ENCODE results near the gene RHOXF2.
A peak's percentile ranks its signal among the peaks of the same experiment; 100 is the strongest.

Gene RHOXF2

DNA sequence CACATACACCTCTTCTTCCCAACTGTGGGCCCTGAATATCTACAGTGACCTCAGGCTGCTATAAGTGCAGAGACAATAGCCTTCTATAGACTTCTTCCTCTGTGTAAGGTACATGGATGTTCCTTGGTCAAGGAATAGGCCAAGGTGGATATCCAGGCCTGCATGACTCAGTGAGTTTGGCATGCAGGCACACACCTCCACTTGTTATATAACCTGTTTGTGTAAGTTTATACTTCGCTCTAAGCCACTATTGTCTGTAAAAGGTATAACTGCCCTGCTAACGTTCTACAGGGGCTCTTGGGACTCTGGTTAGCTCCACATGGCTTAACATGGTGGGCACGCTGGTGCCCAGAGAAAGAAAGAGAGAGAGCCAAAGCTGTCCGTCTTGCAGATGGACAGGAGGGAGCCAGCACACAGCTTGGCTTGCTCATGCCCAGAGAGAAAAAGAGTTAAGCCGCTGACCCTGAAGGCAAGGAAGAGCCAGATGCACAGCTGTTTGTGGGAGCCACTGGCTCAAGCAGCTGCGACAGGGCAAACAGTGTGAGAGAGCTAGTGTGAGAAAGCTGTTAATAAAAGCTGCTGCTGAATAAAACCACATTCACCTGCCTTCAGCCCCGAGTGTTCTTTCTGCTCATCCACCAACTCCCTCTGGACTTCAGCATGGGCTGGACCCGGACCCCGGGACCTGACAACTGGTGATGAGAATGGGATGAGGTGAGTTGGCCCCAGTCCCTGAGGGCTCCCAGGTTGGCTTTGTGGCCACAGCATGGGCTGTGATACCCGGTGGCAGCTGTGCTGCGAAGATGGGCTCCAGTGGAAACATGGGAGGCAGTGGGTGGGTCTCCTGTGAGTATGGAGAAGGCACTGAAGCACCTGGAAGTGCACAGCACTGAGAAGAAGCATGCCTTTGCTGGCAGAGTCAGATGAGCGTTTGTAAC is 47.7 kb downstream of the RHOXF2 start:
- DNase-seq = no peak

DNA sequence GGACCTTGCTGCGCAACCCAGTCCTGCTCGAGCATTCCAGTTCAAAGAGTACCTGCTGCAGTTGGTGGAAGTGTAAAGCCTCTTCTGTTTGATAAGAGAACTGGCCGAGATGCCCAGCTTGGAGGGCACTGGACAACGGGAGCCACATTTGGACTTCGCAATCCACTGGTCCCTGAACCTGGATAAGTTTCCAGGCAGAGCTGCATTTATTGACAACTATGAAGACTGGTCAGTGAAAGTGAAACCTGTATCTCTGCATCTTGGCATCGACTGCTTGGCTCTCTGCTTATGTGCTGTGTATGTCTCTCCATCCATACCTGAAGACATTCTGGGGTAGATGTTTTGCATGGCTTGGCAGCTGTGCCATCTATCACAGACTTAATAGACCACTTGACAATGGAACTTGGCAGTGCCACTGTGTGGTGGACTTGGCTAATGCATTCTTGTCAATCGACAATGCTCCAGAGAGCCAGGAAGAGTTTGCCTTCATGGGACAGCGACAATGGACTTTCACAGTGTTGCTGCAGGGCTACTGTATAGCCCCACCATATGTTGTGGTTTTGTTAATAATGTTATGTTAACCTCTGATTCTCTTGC is 48.7 kb downstream of the RHOXF2 start:
- peak; percentile 6 to 18 for DNase-seq

DNA sequence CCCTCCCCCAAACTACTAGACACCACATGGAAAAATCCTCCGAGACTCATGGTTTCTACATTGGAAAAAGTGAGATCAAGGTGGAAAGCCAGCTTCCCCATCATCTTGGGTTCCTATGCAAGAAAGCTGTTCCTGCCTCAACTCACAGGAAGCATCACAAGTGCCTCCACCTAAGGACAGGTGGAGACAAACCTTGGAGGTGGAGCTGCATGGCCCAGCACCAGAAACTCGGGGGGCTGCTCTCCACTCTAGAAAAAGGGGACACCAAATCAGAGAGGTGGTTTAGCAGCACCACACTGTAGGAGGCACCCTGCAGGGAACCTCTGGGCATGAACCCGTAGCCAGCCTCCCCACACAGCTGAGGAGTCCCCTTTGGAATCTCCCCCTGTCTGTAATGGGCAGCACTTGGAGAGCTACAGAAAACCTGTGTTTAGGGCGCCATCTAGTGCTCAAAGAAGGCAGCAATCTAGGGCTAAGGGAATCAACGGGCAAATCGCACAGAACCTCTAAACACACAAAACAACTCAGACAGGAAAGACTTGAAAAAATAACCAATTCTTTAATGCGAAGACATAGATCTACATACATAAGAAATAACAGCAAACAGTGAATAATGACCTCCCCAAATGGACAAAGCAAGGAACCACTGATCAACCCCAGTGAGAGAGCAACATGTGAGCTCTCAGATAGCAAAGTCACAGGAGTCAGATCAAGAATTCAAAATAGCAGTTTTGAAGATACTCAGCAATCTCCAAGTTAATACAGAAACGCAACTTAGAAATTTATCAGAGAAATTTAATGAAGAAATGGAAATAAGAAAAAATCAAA is 55.2 kb downstream of the RHOXF2 start:
- DNase-seq = peak; percentile 17 to 73
